Measurements from ENCODE around the gene RAPGEF1.
"Not testable (repeated sequence)": the region's sequence is repeated elsewhere in the genome, so short reads cannot be mapped to it uniquely, and the experiment has no call there.

Gene RAPGEF1

GRCh38 chr9:131697908-131698617, 41.8 kb downstream of the RAPGEF1 start:
- Histone ChIP-seq H3K27ac (peak overlapping the region in 12 of 21 experiments; percentile 7 to 67 (median 40)), H3K4me3 (no peak overlapping the region)

GRCh38 chr9:131697097-131697496, 42.8 kb downstream of the RAPGEF1 start:
- Histone ChIP-seq H3K4me3 (no peak overlapping the region), H3K27ac (peak overlapping the region in 4 of 21 experiments; percentile 16 to 65 (median 56))

- Histone ChIP-seq H3K4me3 (no peak overlapping the region), H3K27ac (no peak overlapping the region)
These were observed 43.9 kb downstream of the RAPGEF1 start for GRCh38 chr9:131695836-131696460.

- Histone ChIP-seq H3K4me3 (no peak overlapping the region), H3K27ac (no peak overlapping the region)
These were observed 44.5 kb downstream of the RAPGEF1 start for GRCh38 chr9:131695366-131695765.

- Histone ChIP-seq H3K4me3 (no peak overlapping the region), H3K27ac (no peak overlapping the region)
These were observed 46.0 kb downstream of the RAPGEF1 start for GRCh38 chr9:131693651-131694597.

- Histone ChIP-seq H3K27ac (no peak overlapping the region), H3K4me3 (no peak overlapping the region)
These were observed 47.0 kb downstream of the RAPGEF1 start for GRCh38 chr9:131692612-131693562.

- H3K4me3 ChIP-seq: no peak overlapping the region
- no peak overlapping the region for H3K27ac ChIP-seq
These were observed 47.8 kb downstream of the RAPGEF1 start for GRCh38 chr9:131691969-131692611.

- H3K4me3 ChIP-seq: no peak overlapping the region
- no peak overlapping the region for H3K27ac ChIP-seq
These were observed 48.8 kb downstream of the RAPGEF1 start for GRCh38 chr9:131690941-131691573.

- no peak overlapping the region for H3K4me3 ChIP-seq
- peak overlapping the region in 2 of 21 experiments; percentile 1 to 28 for H3K27ac ChIP-seq
These were observed 49.4 kb downstream of the RAPGEF1 start for GRCh38 chr9:131690462-131690861.

GRCh38 chr9:131688377-131688776, 51.5 kb downstream of the RAPGEF1 start:
- Histone ChIP-seq H3K27ac (no peak overlapping the region), H3K4me3 (no peak overlapping the region)

GRCh38 chr9:131685753-131686706, 53.8 kb downstream of the RAPGEF1 start:
- Histone ChIP-seq H3K27ac (no peak overlapping the region), H3K4me3 (no peak overlapping the region)

GRCh38 chr9:131683094-131683493, 56.8 kb downstream of the RAPGEF1 start:
- not testable (repeated sequence) for H3K4me3 ChIP-seq, H3K27ac ChIP-seq

- Histone ChIP-seq H3K27ac (peak overlapping the region in 1 of 21 experiments; percentile 24), H3K4me3 (no peak overlapping the region)
These were observed 57.6 kb downstream of the RAPGEF1 start for GRCh38 chr9:131682261-131682660.

- H3K4me3 ChIP-seq: not testable (repeated sequence)
- H3K27ac ChIP-seq: peak overlapping the region in 1 of 21 experiments; percentile 24
These were observed 58.0 kb downstream of the RAPGEF1 start for GRCh38 chr9:131681826-131682225.

GRCh38 chr9:131681108-131681507, 58.8 kb downstream of the RAPGEF1 start:
- not testable (repeated sequence) for H3K27ac ChIP-seq, H3K4me3 ChIP-seq

GRCh38 chr9:131679261-131680020, 60.4 kb downstream of the RAPGEF1 start:
- Histone ChIP-seq H3K4me3 (no peak overlapping the region), H3K27ac (peak overlapping the region in 20 of 21 experiments; percentile 14 to 94 (median 72))
